ENCODE measurements around the gene RCVRN.

RCVRN gene

DNA sequence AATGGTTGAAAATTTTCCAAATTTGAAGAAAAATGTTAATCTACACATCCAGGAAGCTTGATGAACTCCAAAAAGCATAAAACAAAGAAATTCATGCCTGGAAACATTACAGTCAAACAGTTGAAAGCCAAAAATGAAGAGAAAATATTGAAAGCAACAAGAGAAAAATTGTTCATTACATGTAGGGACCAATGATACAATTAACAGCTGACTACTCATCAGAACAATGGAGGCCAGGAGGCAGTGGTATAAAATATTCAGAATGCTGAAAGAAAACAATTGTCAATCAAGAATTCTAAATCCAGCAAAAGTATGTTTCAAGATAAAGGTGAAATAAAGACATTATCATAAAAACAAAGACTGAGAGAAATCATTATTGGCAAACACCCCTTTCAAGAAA, 21.6 kb downstream of the RCVRN start:
- Histone ChIP-seq H2AFZ (ENCODE audit: low read depth, low read length) (no peak overlapping the region), H3K9me3 (ENCODE audit: insufficient read depth, low read length, severe bottlenecking) (peaks cover 12% of the 10 kb centered on the region), H4K20me1 (ENCODE audit: insufficient read depth, low read length) (no peaks in the 10 kb centered on the region), H3K27ac (ENCODE audit: low read length) (no peak overlapping the region), H3K4me1 (ENCODE audit: insufficient read depth, low read length) (no peaks in the 10 kb centered on the region), H3K4me3 (ENCODE audit: low read depth in 1 of 2, low read length in 2 of 2) (no peak overlapping the region), H3K9ac (ENCODE audit: low read depth, low read length) (no peak overlapping the region), H3K4me2 (ENCODE audit: insufficient read depth, low read length) (no peak overlapping the region), H3K36me3 (ENCODE audit: insufficient read depth, low read length) (no peaks in the 10 kb centered on the region), H3K27me3 (ENCODE audit: insufficient read depth, low read length, poor library complexity) (no peaks in the 10 kb centered on the region), H3K79me2 (ENCODE audit: insufficient read depth, low read length) (no peaks in the 10 kb centered on the region)
- no peak for DNase-seq
- TF ChIP-seq EZH2 (IDR thresholded peaks at IDR 0.05; ENCODE audit: borderline replicate concordance, low read depth, low read length, severe bottlenecking) (no peak), CTCF (IDR thresholded peaks at IDR 0.05; ENCODE audit: borderline replicate concordance, extremely low read depth, low read length, poor library complexity, severe bottlenecking) (no peak)
- ATAC-seq (ENCODE audit: insufficient read depth, low read depth), result no peak

DNA sequence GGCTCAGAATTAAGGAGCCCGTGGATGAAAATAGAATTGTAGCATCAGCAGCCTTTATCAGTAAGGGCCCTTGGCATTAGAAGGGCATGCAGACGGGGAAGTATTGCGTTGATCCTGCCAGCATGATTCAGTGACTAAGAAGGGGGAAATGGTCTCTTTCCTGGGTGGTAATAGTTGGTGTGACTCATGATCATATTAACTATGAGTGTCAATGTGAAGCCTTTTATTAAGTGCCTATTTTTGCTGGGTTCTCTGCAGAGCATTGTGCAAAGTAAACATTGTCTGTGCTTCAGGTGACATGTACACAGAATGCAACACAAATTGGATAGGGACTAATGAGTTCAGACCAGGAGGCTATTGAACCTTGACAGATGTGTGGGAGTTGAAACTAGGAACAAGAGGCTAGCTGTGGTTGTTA, 24.5 kb downstream of the RCVRN start:
- TF ChIP-seq CTCF (IDR thresholded peaks at IDR 0.05; ENCODE audit: borderline replicate concordance, extremely low read depth, low read length, poor library complexity, severe bottlenecking) (no peak), EZH2 (IDR thresholded peaks at IDR 0.05; ENCODE audit: borderline replicate concordance, low read depth, low read length, severe bottlenecking) (no peak)
- Histone ChIP-seq H4K20me1 (ENCODE audit: insufficient read depth, low read length) (no peaks in the 10 kb centered on the region), H3K79me2 (ENCODE audit: insufficient read depth, low read length) (no peaks in the 10 kb centered on the region), H3K9me3 (ENCODE audit: insufficient read depth, low read length, severe bottlenecking) (peaks cover 12% of the 10 kb centered on the region), H3K4me1 (ENCODE audit: insufficient read depth, low read length) (no peaks in the 10 kb centered on the region), H3K27me3 (ENCODE audit: insufficient read depth, low read length, poor library complexity) (peaks cover 14% of the 10 kb centered on the region), H2AFZ (ENCODE audit: low read depth, low read length) (no peak overlapping the region), H3K36me3 (ENCODE audit: insufficient read depth, low read length) (no peaks in the 10 kb centered on the region), H3K27ac (ENCODE audit: low read length) (no peak overlapping the region), H3K4me2 (ENCODE audit: insufficient read depth, low read length) (no peak overlapping the region), H3K4me3 (ENCODE audit: low read depth in 1 of 2, low read length in 2 of 2) (no peak overlapping the region), H3K9ac (ENCODE audit: low read depth, low read length) (no peak overlapping the region)
- DNase-seq (no peak), ATAC-seq (ENCODE audit: insufficient read depth, low read depth) (no peak)

DNA sequence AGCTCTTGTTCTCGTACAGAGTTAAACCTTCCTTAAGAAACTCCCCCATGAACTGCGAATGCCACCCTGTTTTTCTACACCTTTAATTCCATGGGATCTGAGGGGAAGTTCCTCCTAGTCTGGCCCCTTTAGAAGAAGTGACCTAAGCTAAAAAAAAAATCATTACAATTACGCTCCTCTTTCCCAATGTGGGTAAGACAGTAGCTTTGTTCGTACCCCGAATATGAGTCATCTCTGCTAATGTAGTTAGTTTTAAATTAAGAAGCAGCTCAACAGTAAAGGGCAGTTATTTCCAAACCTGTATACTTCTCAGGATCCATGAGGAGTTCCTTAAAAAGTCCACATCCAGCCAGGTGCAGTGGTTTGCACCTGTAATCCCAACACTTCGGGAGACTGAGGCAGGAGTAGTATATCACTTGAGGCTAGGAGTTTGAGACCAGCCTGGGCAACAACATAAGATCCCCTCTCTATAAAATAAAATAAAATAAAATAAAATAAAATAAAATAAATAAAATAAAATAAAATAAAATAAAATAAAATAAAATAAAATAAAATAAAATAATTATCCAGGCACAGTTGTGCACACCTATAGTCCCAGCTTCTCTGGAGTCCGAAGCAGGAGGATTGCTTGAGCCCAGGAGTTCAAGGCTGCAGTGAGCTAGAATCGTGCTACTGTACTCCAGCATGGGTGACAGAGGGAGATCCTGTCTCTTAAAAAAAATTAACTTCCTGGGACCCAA, 26.1 kb downstream of the RCVRN start:
- peaks cover 11% of the 10 kb centered on the region for H3K9me3 ChIP-seq (ENCODE audit: insufficient read depth, low read length, severe bottlenecking)
- no peak overlapping the region for H3K9ac ChIP-seq (ENCODE audit: low read depth, low read length)
- H2AFZ ChIP-seq (ENCODE audit: low read depth, low read length), result no peak overlapping the region
- H3K4me1 ChIP-seq (ENCODE audit: insufficient read depth, low read length), result no peaks in the 10 kb centered on the region
- no peak overlapping the region for H3K4me3 ChIP-seq (ENCODE audit: low read depth in 1 of 2, low read length in 2 of 2)
- no peak overlapping the region for H3K27ac ChIP-seq (ENCODE audit: low read length)
- no peaks in the 10 kb centered on the region for H3K79me2 ChIP-seq (ENCODE audit: insufficient read depth, low read length)
- ATAC-seq (ENCODE audit: insufficient read depth, low read depth) (no peak), DNase-seq (no peak)
- no peaks in the 10 kb centered on the region for H3K36me3 ChIP-seq (ENCODE audit: insufficient read depth, low read length)
- H4K20me1 ChIP-seq (ENCODE audit: insufficient read depth, low read length), result no peaks in the 10 kb centered on the region
- no peak overlapping the region for H3K4me2 ChIP-seq (ENCODE audit: insufficient read depth, low read length)
- TF ChIP-seq CTCF (IDR thresholded peaks at IDR 0.05; ENCODE audit: borderline replicate concordance, extremely low read depth, low read length, poor library complexity, severe bottlenecking) (no peak), EZH2 (IDR thresholded peaks at IDR 0.05; ENCODE audit: borderline replicate concordance, low read depth, low read length, severe bottlenecking) (no peak)
- H3K27me3 ChIP-seq (ENCODE audit: insufficient read depth, low read length, poor library complexity), result peaks cover 14% of the 10 kb centered on the region
